ENCODE measurements around the gene CHAF1B. TPM values are rescaled to one million over a fixed set of nuclear protein-coding genes. Genes with fewer than 3 reads are reported as not detected.

The CHAF1B gene
- total and polyA plus RNA-seq, 10 of the 15 experiments (the other 5 are each of a cell fraction or from before 2014, with no cell fraction given): 5.9 to 31.5 (median 17.3) TPM

- TF ChIP-seq SUZ12 (IDR thresholded peaks at IDR 0.05; ENCODE audit: unreplicated experiment): no peak
- no peak for TF ChIP-seq ZNF217 (IDR thresholded peaks at IDR 0.05)
- TF ChIP-seq POLR2AphosphoS5 (IDR thresholded peaks at IDR 0.05; ENCODE audit: low read length): no peak
- TF ChIP-seq HCFC1 (IDR thresholded peaks at IDR 0.05; ENCODE audit: low read length): no peak
Observed at GRCh38 chr21:36427502-36427901, 42.3 kb downstream of the CHAF1B start (continued).

DNA sequence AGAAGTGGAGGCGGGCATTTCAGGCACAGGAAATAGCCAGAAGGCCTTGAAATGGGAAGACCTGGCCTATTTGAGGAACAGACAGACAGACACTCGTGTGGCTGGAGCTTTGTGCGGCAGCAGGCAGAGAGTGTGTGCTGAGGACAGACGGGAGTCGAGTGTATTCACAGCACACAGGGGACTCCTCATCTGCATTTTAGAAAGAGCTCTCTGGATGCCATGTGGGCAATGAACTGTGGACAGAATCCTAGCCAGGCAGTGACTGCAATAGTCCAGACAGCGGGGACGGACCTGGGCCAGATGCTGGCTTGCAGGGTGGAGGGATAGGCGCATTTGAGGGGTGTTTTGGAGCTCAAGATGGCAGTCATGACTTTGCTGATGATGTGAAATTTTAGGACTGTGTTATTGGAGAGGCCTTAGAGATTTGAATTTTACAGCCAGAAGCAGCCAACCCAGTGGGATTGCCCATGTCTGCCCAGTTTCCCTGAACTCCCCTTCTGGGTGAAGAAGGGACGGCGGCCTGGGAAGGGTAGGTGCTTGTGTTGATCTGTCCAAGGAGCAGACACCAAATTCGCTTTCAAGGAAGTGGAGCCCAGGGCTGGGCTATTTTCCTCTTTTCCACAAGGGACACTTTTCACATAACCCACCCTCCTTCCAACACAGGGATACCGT is 43.7 kb downstream of the CHAF1B start:
- Histone ChIP-seq H3K4me1 (ENCODE audit: control insufficient read depth, insufficient read depth, low read length) (no peaks in the 10 kb centered on the region; the same call in 1 of the 2 replicates), H3K9ac (ENCODE audit: control insufficient read depth, insufficient read depth, low read length) (no peak overlapping the region), H3K4me2 (ENCODE audit: control insufficient read depth, insufficient read depth) (0 out of 2 replicates have a peak overlapping the region, but pooled peaks have one; percentile 75), H3K36me3 (ENCODE audit: control insufficient read depth in 2 of 2, insufficient read depth in 2 of 2, low read length in 1 of 2) (no peaks in the 10 kb centered on the region), H2AFZ (ENCODE audit: control insufficient read depth, low read depth, low read length) (no peak overlapping the region), H4K20me1 (ENCODE audit: control insufficient read depth, insufficient read depth) (no peaks in the 10 kb centered on the region), H3K79me2 (ENCODE audit: control insufficient read depth, insufficient read depth, low read length) (no peaks in the 10 kb centered on the region), H3K27me3 (replicated peaks in 1 of 2; ENCODE audit: control insufficient read depth in 2 of 2, insufficient read depth in 2 of 2, low read length in 1 of 2) (no peaks in the 10 kb centered on the region), H3K27ac (ENCODE audit: control insufficient read depth, insufficient read depth) (no peak overlapping the region), H3K9me3 (replicated peaks; ENCODE audit: control insufficient read depth, insufficient read depth, low read length) (no peaks in the 10 kb centered on the region), H3K4me3 (no peak overlapping the region)
- ATAC-seq (no peak), DNase-seq (ENCODE audit: low read depth, low spot score) (no peak), FAIRE-seq (no peak)
- BruUV-seq (replicated peaks): no TSS peak
- 97% methylated on average over 12 of the region's 12 CpGs for WGBS (ENCODE audit: insufficient coverage, insufficient replicate concordance, low lambda C conversion rate, missing lambda C conversion rate)
- ChIA-PET CTCF (interaction anchor here (0.8 to 2.1 kb wide), 4 partner anchors 9 to 76 kb away, joined by 3 to 6 read pairs (median 4); no protein-coding TSS in a partner anchor), RAD21 (ENCODE audit: unreplicated experiment) (interaction anchor here (1.4 to 2.2 kb wide), 2 partner anchors 75 to 76 kb away, joined by 4 to 7 read pairs; no protein-coding TSS in a partner anchor), POLR2A (interaction anchor here (0.5 to 1.1 kb wide), 2 partner anchors 70 to 107 kb away, joined by 3 to 6 read pairs; no protein-coding TSS in a partner anchor), SMC1A (ENCODE audit: uncharacterized antibody, unreplicated experiment) (interaction anchor here (0.7 to 2.3 kb wide), 6 partner anchors 18 to 182 kb away, joined by 3 to 7 read pairs (median 3); no protein-coding TSS in a partner anchor)
- intact Hi-C loops (cut with micrococcal nuclease; ENCODE audit: unreplicated experiment): loop anchor here (10.0 kb wide), 1 partner anchor 296 kb away; no protein-coding TSS in a partner anchor
- TF ChIP-seq NFYA (IDR thresholded peaks at IDR 0.05; ENCODE audit: borderline replicate concordance, low read depth, low read length): no peak
- TF ChIP-seq, protein P1, sequence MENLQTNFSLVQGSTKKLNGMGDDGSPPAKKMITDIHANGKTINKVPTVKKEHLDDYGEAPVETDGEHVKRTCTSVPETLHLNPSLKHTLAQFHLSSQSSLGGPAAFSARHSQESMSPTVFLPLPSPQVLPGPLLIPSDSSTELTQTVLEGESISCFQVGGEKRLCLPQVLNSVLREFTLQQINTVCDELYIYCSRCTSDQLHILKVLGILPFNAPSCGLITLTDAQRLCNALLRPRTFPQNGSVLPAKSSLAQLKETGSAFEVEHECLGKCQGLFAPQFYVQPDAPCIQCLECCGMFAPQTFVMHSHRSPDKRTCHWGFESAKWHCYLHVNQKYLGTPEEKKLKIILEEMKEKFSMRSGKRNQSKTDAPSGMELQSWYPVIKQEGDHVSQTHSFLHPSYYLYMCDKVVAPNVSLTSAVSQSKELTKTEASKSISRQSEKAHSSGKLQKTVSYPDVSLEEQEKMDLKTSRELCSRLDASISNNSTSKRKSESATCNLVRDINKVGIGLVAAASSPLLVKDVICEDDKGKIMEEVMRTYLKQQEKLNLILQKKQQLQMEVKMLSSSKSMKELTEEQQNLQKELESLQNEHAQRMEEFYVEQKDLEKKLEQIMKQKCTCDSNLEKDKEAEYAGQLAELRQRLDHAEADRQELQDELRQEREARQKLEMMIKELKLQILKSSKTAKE (IDR thresholded peaks at IDR 0.05; ENCODE audit: low read depth, poor library complexity, severe bottlenecking): no peak
- in situ Hi-C loops (cut with MboI): no loop called here

Data from GM12878 (cell line).